HepG2 (cell line): ENCODE measurements around the gene GAPT. TPM values are rescaled to one million over a fixed set of nuclear protein-coding genes. Genes with fewer than 3 reads are reported as not detected.

Source experiments
- BHLHE40 ChIP-seq: IDR thresholded peaks from 2 replicates; pipeline ENCODE4 v1.6.1; 2011; ENCODE audit warnings: low read length, improper control_type of control experiment
- FIP1L1 ChIP-seq: fragments of 200-400 bp; formaldehyde crosslinking; IDR thresholded peaks from 2 replicates; pipeline ENCODE4 v1.6.1; 2018; ENCODE audit warnings: low read depth, mild to moderate bottlenecking, low read length, moderate library complexity, borderline replicate concordance; ENCODE audit not compliant: insufficient read depth
- FOXK1 ChIP-seq: sonication (generic); formaldehyde crosslinking; IDR thresholded peaks from 2 replicates; pipeline ENCODE4 v1.4.0; 2020; ENCODE audit warnings: low read depth, missing genetic modification reagents, borderline replicate concordance
- HNF4G ChIP-seq, 2 experiments: sonication (generic) in 1 of 2; formaldehyde crosslinking in 1 of 2; IDR thresholded peaks; 2 replicates each; pipeline versions ENCODE4 v1.4.0 to v1.6.1; 2011 to 2020; ENCODE audit warnings: borderline replicate concordance in 2 of 2, low read depth in 2 of 2, mild to moderate bottlenecking in 2 of 2, low read length in 1 of 2, missing genetic modification reagents in 1 of 2, moderate library complexity in 1 of 2
- HOXA3 ChIP-seq: sonication (generic); formaldehyde crosslinking; IDR thresholded peaks from 2 replicates; pipeline ENCODE4 v1.5.0; 2020; ENCODE audit warnings: missing genetic modification reagents
- HOXA7 ChIP-seq: sonication (generic); formaldehyde crosslinking; IDR thresholded peaks from 2 replicates; pipeline ENCODE4 v1.8.1; 2022; ENCODE audit warnings: mild to moderate bottlenecking, missing genetic modification reagents, moderate library complexity
- HOXA9 ChIP-seq: sonication (generic); formaldehyde crosslinking; IDR thresholded peaks from 2 replicates; pipeline ENCODE4 v1.8.1; 2022; ENCODE audit warnings: missing genetic modification reagents, mild to moderate bottlenecking, moderate library complexity, borderline replicate concordance
- MAF1 ChIP-seq: sonication (generic); formaldehyde crosslinking; IDR thresholded peaks from 2 replicates; pipeline ENCODE4 v1.5.0; 2020; ENCODE audit warnings: missing genetic modification reagents, borderline replicate concordance
- MAFK ChIP-seq, 2 experiments: IDR thresholded peaks in 1 of 2; conservative IDR thresholded peaks in 1 of 2; 2 replicates each; pipeline ENCODE4 v1.6.1; 2011; ENCODE audit warnings: improper control_type of control experiment in 2 of 2, low read length in 2 of 2
- MYC ChIP-seq: sonication (generic); formaldehyde crosslinking; IDR thresholded peaks from 2 replicates; pipeline ENCODE4 v1.9.0; 2021; ENCODE audit warnings: missing genetic modification reagents, borderline replicate concordance
- POLR2AphosphoS5 ChIP-seq: IDR thresholded peaks from 2 replicates; pipeline ENCODE4 v1.6.1; 2012; ENCODE audit warnings: low read depth, low read length
- SOX13 ChIP-seq, 3 experiments: fragments of 450-650 bp in 1 of 3; sonication (generic) in 1 of 3; formaldehyde crosslinking in 1 of 3; IDR thresholded peaks in 2 of 3; conservative IDR thresholded peaks in 1 of 3; 2 replicates each; pipeline versions ENCODE4 v1.5.0 to v1.6.1; 2016 to 2020; ENCODE audit warnings: antibody characterized with exemption in 1 of 3, mild to moderate bottlenecking in 1 of 3, missing compliant biosample characterization in 1 of 3, missing genetic modification reagents in 1 of 3, moderate library complexity in 1 of 3
- TAF15 ChIP-seq: fragments of 200-400 bp; formaldehyde crosslinking; IDR thresholded peaks from one replicate; pipeline ENCODE4 v1.6.1; 2018; ENCODE audit warnings: mild to moderate bottlenecking, low read depth, low read length; ENCODE audit not compliant: poor library complexity, severe bottlenecking
- ZNF207 ChIP-seq: fragments of 450-650 bp; IDR thresholded peaks from 2 replicates; pipeline ENCODE4 v1.6.1; 2016; ENCODE audit warnings: antibody characterized with exemption, borderline replicate concordance
- ZSCAN22 ChIP-seq: sonication (generic); formaldehyde crosslinking; IDR thresholded peaks from 2 replicates; pipeline ENCODE4 v1.4.0; 2020; ENCODE audit warnings: mild to moderate bottlenecking, missing genetic modification reagents
- polyA plus RNA-seq, 8 experiments: library from polyadenylated mRNA; depleted of rRNA in 3 of 8; stranded (reverse) in 7 of 8; unstranded in 1 of 8; fragments of >200 nt; fragmentation: Illumina TruSeq in 4 of 8; extraction: Trizol in 4 of 8; gene quantifications; 2 replicates each; pipeline versions ENCODE4 v1.2.1 to v1.2.3, GENCODE V29; 2011 to 2016; ENCODE audit warnings: low read depth in 4 of 8, missing spikeins in 1 of 8, mixed read lengths in 1 of 8; ENCODE audit not compliant: insufficient read depth in 1 of 8
- total RNA-seq, 5 experiments: library from RNA; depleted of rRNA; stranded (reverse); fragments of >200 nt; fragmentation: Illumina TruSeq; extraction: Trizol; gene quantifications; 2 replicates each; pipeline ENCODE4 v1.2.3, GENCODE V29; 2016; ENCODE audit warnings: low read depth in 1 of 5
- TF ChIP-seq, protein P1 (sequence below): sonication (generic); formaldehyde crosslinking; IDR thresholded peaks from 2 replicates; pipeline ENCODE4 v1.8.1; 2023; ENCODE audit warnings: mild to moderate bottlenecking, missing genetic modification reagents
- TF ChIP-seq, protein P2 (sequence below): sonication (generic); formaldehyde crosslinking; IDR thresholded peaks from 2 replicates; pipeline ENCODE4 v1.5.0; 2020; ENCODE audit warnings: missing genetic modification reagents
- TF ChIP-seq, protein P3 (sequence below): sonication (generic); formaldehyde crosslinking; IDR thresholded peaks from 2 replicates; pipeline ENCODE4 v1.4.0; 2020; ENCODE audit warnings: low read depth, mild to moderate bottlenecking, missing genetic modification reagents
- TF ChIP-seq, protein P4 (sequence below): sonication (generic); formaldehyde crosslinking; IDR thresholded peaks from 2 replicates; pipeline ENCODE4 v1.5.0; 2020; ENCODE audit warnings: missing genetic modification reagents
- TF ChIP-seq, protein P5 (sequence below): sonication (generic); formaldehyde crosslinking; conservative IDR thresholded peaks from 2 replicates; pipeline ENCODE4 v1.4.0; 2020; ENCODE audit warnings: missing genetic modification reagents

Gene GAPT
- total and polyA plus RNA-seq, 2 of the 13 experiments (the other 11 are each of a cell fraction or from before 2014, with no cell fraction given), result not detected

DNA sequence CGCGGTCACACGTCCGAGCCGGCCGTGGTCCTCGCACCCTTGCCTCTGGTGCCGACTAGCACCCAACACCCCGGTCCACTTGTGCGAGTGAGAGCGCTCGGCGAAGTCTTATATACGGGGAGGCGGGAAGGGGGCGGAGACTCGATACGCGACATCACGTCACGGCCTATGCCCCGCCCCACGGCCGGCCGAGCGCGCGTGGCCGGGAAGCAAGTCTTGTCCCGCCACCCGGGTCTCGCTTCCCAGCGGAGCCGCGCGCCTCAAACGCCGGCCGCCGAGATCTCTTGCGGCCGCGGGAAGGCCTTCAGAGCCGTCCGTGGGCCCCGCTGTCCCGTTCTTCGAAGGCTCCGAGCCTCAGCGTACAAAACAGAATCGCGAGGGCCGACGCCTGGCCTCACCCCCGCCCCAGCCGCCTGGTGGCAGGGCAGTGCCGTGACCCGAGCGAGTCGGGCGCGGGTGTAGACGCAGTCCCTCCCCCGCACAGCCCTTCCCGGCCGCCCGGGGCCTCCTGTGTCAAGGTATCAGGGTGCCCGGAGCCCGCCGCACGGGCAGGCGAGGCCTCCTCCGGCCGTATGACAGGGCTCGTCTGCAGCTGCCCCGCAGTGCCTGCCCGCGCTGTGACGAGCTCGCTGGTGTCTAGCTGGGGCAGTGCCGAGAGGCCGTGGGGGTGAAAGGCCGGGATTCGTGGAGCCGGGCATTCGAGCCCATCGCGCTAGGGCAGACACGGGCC lies 31.1 kb upstream of the GAPT start, which contains the start of gene PLK2 (continued):
- TF ChIP-seq, protein P1, sequence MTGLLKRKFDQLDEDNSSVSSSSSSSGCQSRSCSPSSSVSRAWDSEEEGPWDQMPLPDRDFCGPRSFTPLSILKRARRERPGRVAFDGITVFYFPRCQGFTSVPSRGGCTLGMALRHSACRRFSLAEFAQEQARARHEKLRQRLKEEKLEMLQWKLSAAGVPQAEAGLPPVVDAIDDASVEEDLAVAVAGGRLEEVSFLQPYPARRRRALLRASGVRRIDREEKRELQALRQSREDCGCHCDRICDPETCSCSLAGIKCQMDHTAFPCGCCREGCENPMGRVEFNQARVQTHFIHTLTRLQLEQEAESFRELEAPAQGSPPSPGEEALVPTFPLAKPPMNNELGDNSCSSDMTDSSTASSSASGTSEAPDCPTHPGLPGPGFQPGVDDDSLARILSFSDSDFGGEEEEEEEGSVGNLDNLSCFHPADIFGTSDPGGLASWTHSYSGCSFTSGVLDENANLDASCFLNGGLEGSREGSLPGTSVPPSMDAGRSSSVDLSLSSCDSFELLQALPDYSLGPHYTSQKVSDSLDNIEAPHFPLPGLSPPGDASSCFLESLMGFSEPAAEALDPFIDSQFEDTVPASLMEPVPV (CRISPR knock-in tag), result no peak
- TF ChIP-seq SOX13 (IDR thresholded peaks at IDR 0.05) (no peak), SOX13 (CRISPR knock-in tag; conservative IDR thresholded peaks at IDR 0.05 in 1 of 2, IDR thresholded peaks at IDR 0.05 in 1 of 2) (no peak), MAFK (conservative IDR thresholded peaks at IDR 0.05 in 1 of 2, IDR thresholded peaks at IDR 0.05 in 1 of 2; ENCODE audit: low read length in 2 of 2) (no peak), HOXA7 (CRISPR knock-in tag) (no peak), POLR2AphosphoS5 (peak; percentile 94), TAF15 (no peak), ZNF207 (no peak), HNF4G (IDR thresholded peaks at IDR 0.05; ENCODE audit: borderline replicate concordance, low read depth, low read length) (no peak), HNF4G (CRISPR knock-in tag; IDR thresholded peaks at IDR 0.05; ENCODE audit: borderline replicate concordance, low read depth) (peak; percentile 57; the same call in 1 of the 2 replicates), FOXK1 (CRISPR knock-in tag) (no peak), MAF1 (CRISPR knock-in tag) (no peak), BHLHE40 (no peak), HOXA9 (CRISPR knock-in tag) (no peak), FIP1L1 (no peak), HOXA3 (CRISPR knock-in tag) (peak; percentile 22; the same call in 1 of the 2 replicates), MYC (peak; percentile 61), ZSCAN22 (no peak)
- TF ChIP-seq, protein P2, sequence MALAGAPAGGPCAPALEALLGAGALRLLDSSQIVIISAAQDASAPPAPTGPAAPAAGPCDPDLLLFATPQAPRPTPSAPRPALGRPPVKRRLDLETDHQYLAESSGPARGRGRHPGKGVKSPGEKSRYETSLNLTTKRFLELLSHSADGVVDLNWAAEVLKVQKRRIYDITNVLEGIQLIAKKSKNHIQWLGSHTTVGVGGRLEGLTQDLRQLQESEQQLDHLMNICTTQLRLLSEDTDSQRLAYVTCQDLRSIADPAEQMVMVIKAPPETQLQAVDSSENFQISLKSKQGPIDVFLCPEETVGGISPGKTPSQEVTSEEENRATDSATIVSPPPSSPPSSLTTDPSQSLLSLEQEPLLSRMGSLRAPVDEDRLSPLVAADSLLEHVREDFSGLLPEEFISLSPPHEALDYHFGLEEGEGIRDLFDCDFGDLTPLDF (CRISPR knock-in tag), result no peak
- TF ChIP-seq, protein P3, sequence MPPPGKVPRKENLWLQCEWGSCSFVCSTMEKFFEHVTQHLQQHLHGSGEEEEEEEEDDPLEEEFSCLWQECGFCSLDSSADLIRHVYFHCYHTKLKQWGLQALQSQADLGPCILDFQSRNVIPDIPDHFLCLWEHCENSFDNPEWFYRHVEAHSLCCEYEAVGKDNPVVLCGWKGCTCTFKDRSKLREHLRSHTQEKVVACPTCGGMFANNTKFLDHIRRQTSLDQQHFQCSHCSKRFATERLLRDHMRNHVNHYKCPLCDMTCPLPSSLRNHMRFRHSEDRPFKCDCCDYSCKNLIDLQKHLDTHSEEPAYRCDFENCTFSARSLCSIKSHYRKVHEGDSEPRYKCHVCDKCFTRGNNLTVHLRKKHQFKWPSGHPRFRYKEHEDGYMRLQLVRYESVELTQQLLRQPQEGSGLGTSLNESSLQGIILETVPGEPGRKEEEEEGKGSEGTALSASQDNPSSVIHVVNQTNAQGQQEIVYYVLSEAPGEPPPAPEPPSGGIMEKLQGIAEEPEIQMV (CRISPR knock-in tag), result no peak
- TF ChIP-seq, protein P4, sequence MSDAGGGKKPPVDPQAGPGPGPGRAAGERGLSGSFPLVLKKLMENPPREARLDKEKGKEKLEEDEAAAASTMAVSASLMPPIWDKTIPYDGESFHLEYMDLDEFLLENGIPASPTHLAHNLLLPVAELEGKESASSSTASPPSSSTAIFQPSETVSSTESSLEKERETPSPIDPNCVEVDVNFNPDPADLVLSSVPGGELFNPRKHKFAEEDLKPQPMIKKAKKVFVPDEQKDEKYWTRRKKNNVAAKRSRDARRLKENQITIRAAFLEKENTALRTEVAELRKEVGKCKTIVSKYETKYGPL, result no peak
- TF ChIP-seq, protein P5, sequence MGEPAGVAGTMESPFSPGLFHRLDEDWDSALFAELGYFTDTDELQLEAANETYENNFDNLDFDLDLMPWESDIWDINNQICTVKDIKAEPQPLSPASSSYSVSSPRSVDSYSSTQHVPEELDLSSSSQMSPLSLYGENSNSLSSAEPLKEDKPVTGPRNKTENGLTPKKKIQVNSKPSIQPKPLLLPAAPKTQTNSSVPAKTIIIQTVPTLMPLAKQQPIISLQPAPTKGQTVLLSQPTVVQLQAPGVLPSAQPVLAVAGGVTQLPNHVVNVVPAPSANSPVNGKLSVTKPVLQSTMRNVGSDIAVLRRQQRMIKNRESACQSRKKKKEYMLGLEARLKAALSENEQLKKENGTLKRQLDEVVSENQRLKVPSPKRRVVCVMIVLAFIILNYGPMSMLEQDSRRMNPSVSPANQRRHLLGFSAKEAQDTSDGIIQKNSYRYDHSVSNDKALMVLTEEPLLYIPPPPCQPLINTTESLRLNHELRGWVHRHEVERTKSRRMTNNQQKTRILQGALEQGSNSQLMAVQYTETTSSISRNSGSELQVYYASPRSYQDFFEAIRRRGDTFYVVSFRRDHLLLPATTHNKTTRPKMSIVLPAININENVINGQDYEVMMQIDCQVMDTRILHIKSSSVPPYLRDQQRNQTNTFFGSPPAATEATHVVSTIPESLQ (CRISPR knock-in tag), result no peak
